GM18870 (cell line): ENCODE results near the gene LPAR4.
"Not testable (repeated sequence)": the region's sequence is repeated elsewhere in the genome, so short reads cannot be mapped to it uniquely, and the experiment has no call there.

Experiments used
- ATAC-seq: cut with Tn5 transposase; IDR thresholded peaks from one replicate; pipeline ENCODE4 v1.9.1; 2021; ENCODE audit warnings: moderate library complexity; ENCODE audit not compliant: unreplicated experiment

The LPAR4 gene

GRCh38 chrX:78747489-78747888, at the start of gene LPAR4:
LPAR4 (plus strand) TSS chrX:78747720; CDS start chrX:78754870, 7,150 bp downstream.
- no peak for ATAC-seq

- no peak for ATAC-seq
These were observed 41.4 kb upstream of the LPAR4 start for GRCh38 chrX:78706071-78706470.

GRCh38 chrX:78708262-78708661, 39.3 kb upstream of the LPAR4 start:
- no peak for ATAC-seq

- ATAC-seq = no peak
These were observed 38.7 kb upstream of the LPAR4 start for GRCh38 chrX:78708816-78709215.

- ATAC-seq = no peak
These were observed 37.3 kb upstream of the LPAR4 start for GRCh38 chrX:78710171-78710570.

GRCh38 chrX:78712336-78712735, 35.2 kb upstream of the LPAR4 start:
- ATAC-seq = no peak

GRCh38 chrX:78725287-78725686, 22.2 kb upstream of the LPAR4 start:
- ATAC-seq = no peak

- no peak for ATAC-seq
These were observed 1.0 kb upstream of the LPAR4 start for GRCh38 chrX:78746496-78746895.

GRCh38 chrX:78747971-78748370, 451 bp downstream of the LPAR4 start:
- ATAC-seq = no peak

- ATAC-seq = no peak
These were observed 1.3 kb downstream of the LPAR4 start for GRCh38 chrX:78748846-78749245.

- ATAC-seq = no peak
These were observed 6.1 kb downstream of the LPAR4 start for GRCh38 chrX:78753571-78753970.

- peak; percentile 97 for ATAC-seq
These were observed 7.4 kb downstream of the LPAR4 start for GRCh38 chrX:78754917-78755316.

- ATAC-seq = no peak
These were observed 11.6 kb downstream of the LPAR4 start for GRCh38 chrX:78759081-78759480.

- ATAC-seq = no peak
These were observed 21.7 kb downstream of the LPAR4 start for GRCh38 chrX:78769101-78769755.

GRCh38 chrX:78769946-78770345, 22.4 kb downstream of the LPAR4 start:
- ATAC-seq = no peak

GRCh38 chrX:78796916-78797315, 49.4 kb downstream of the LPAR4 start:
- no peak for ATAC-seq

- ATAC-seq = no peak
These were observed 52.6 kb downstream of the LPAR4 start for GRCh38 chrX:78800114-78800513.

GRCh38 chrX:78800694-78801093, 53.2 kb downstream of the LPAR4 start:
- no peak for ATAC-seq

GRCh38 chrX:78801522-78801921, 54.0 kb downstream of the LPAR4 start:
- no peak for ATAC-seq

GRCh38 chrX:78802526-78802925, 55.0 kb downstream of the LPAR4 start:
- not testable (repeated sequence) for ATAC-seq
